Occipital lobe (tissue), 2 donors: ENCODE measurements around the gene DCC. TPM values are rescaled to one million over a fixed set of nuclear protein-coding genes. Genes with fewer than 3 reads are reported as not detected.
A peak's percentile ranks its signal among the peaks of the same experiment; 100 is the strongest.

Source experiments
- DNase-seq: peaks from one replicate; lab custom pipeline; 2025; lab: John Stamatoyannopoulos, UW
- total RNA-seq: library from RNA; depleted of rRNA; stranded (reverse); fragments of >200 nt; gene quantifications from one replicate; pipeline ENCODE4 v1.2.3, GENCODE V29; 2014

The DCC gene
- 13.6 TPM for total RNA-seq

- peak; percentile 58 for DNase-seq
Measured at GRCh38 chr18:52339891-52340371, at the start of gene DCC. TSS of gene DCC (plus strand) at chr18:52340197. CDS start at chr18:52340788, 591 bp downstream.

- DNase-seq: no peak
Measured at GRCh38 chr18:52310651-52311050, 29.3 kb upstream of the DCC start.

GRCh38 chr18:52311331-52311730, 28.7 kb upstream of the DCC start:
- DNase-seq: no peak

GRCh38 chr18:52312346-52312745, 27.7 kb upstream of the DCC start:
- DNase-seq: no peak

- DNase-seq: no peak
Measured at GRCh38 chr18:52313213-52313612, 26.8 kb upstream of the DCC start.

GRCh38 chr18:52319424-52319983, 20.5 kb upstream of the DCC start:
- DNase-seq: no peak

GRCh38 chr18:52322307-52322706, 17.7 kb upstream of the DCC start:
- no peak for DNase-seq

GRCh38 chr18:52323802-52324201, 16.2 kb upstream of the DCC start:
- DNase-seq: no peak

- no peak for DNase-seq
Measured at GRCh38 chr18:52325997-52326396, 14.0 kb upstream of the DCC start.

- no peak for DNase-seq
Measured at GRCh38 chr18:52333860-52334259, 6.1 kb upstream of the DCC start.

- DNase-seq: no peak
Measured at GRCh38 chr18:52334307-52334706, 5.7 kb upstream of the DCC start.

GRCh38 chr18:52334896-52335295, 5.1 kb upstream of the DCC start:
- no peak for DNase-seq

- DNase-seq: no peak
Measured at GRCh38 chr18:52337276-52337675, 2.7 kb upstream of the DCC start.

- no peak for DNase-seq
Measured at GRCh38 chr18:52340406-52341102, 557 bp downstream of the DCC start.

- DNase-seq: no peak
Measured at GRCh38 chr18:52341103-52341432, 1.1 kb downstream of the DCC start.

- peak; percentile 36 for DNase-seq
Measured at GRCh38 chr18:52341608-52342381, 1.8 kb downstream of the DCC start.

- no peak for DNase-seq
Measured at GRCh38 chr18:52342456-52342855, 2.5 kb downstream of the DCC start.

GRCh38 chr18:52343138-52343537, 3.1 kb downstream of the DCC start:
- no peak for DNase-seq

- DNase-seq: no peak
Measured at GRCh38 chr18:52343731-52344340, 3.8 kb downstream of the DCC start.

- no peak for DNase-seq
Measured at GRCh38 chr18:52344881-52345280, 4.9 kb downstream of the DCC start.

GRCh38 chr18:52345428-52345827, 5.4 kb downstream of the DCC start:
- no peak for DNase-seq

GRCh38 chr18:52348209-52348608, 8.2 kb downstream of the DCC start:
- DNase-seq: no peak
